Endothelial cell of hepatic sinusoid (primary cell): ENCODE measurements around the gene PHACTR1.

ENCODE experiments used
- in situ Hi-C: cut with HindIII; loops from 2 replicates; pipeline ENCODE4 v1.10.0; 2017; ENCODE audit warnings: low sequenced_read_pairs

Gene PHACTR1

GRCh38 chr6:13175087-13175486 is 458.5 kb downstream of the PHACTR1 start:
- in situ Hi-C loops = no loop called here

GRCh38 chr6:13175759-13176158 is 459.2 kb downstream of the PHACTR1 start:
- in situ Hi-C loops = no loop called here

GRCh38 chr6:13177664-13178063 is 461.1 kb downstream of the PHACTR1 start:
- in situ Hi-C loops = no loop called here

GRCh38 chr6:13178107-13178506 is 461.5 kb downstream of the PHACTR1 start:
- in situ Hi-C loops = no loop called here

GRCh38 chr6:13180538-13180937 is 464.0 kb downstream of the PHACTR1 start:
- in situ Hi-C loops = no loop called here

GRCh38 chr6:13181393-13181792 is 464.8 kb downstream of the PHACTR1 start:
- in situ Hi-C loops = no loop called here

GRCh38 chr6:13183415-13184088 is 467.0 kb downstream of the PHACTR1 start:
- in situ Hi-C loops = no loop called here

- in situ Hi-C loops = no loop called here
Observed at GRCh38 chr6:13184089-13184468, 467.5 kb downstream of the PHACTR1 start.

- in situ Hi-C loops = no loop called here
Observed at GRCh38 chr6:13184547-13184946, 468.0 kb downstream of the PHACTR1 start.

- in situ Hi-C loops = no loop called here
Observed at GRCh38 chr6:13186861-13187260, 470.3 kb downstream of the PHACTR1 start.

GRCh38 chr6:13187692-13188091 is 471.1 kb downstream of the PHACTR1 start:
- in situ Hi-C loops = no loop called here

GRCh38 chr6:13188306-13188705 is 471.7 kb downstream of the PHACTR1 start:
- in situ Hi-C loops = no loop called here

- in situ Hi-C loops = loop anchor here (5.0 kb wide), 1 partner anchor 83 kb away; no protein-coding TSS in a partner anchor
Observed at GRCh38 chr6:13189710-13190109, 473.1 kb downstream of the PHACTR1 start.

GRCh38 chr6:13190376-13190775 is 473.8 kb downstream of the PHACTR1 start:
- in situ Hi-C loops = loop anchor here (5.0 kb wide), 1 partner anchor 82 kb away; no protein-coding TSS in a partner anchor

- in situ Hi-C loops = loop anchor here (5.0 kb wide), 1 partner anchor 81 kb away; no protein-coding TSS in a partner anchor
Observed at GRCh38 chr6:13191461-13191860, 474.9 kb downstream of the PHACTR1 start.

GRCh38 chr6:13194852-13195251 is 478.3 kb downstream of the PHACTR1 start:
- in situ Hi-C loops = loop anchor here (5.0 kb wide), 1 partner anchor 77 kb away; no protein-coding TSS in a partner anchor

- in situ Hi-C loops = no loop called here
Observed at GRCh38 chr6:13195803-13196202, 479.2 kb downstream of the PHACTR1 start.

- in situ Hi-C loops = no loop called here
Observed at GRCh38 chr6:13198168-13198567, 481.6 kb downstream of the PHACTR1 start.

GRCh38 chr6:13201336-13201735 is 484.8 kb downstream of the PHACTR1 start:
- in situ Hi-C loops = loop anchor here (5.0 kb wide), 2 partner anchors 51 to 64 kb away; no protein-coding TSS in a partner anchor

- in situ Hi-C loops = loop anchor here (5.0 kb wide), 2 partner anchors 49 to 66 kb away; no protein-coding TSS in a partner anchor
Observed at GRCh38 chr6:13203145-13203544, 486.6 kb downstream of the PHACTR1 start.

- in situ Hi-C loops = no loop called here
Observed at GRCh38 chr6:13205106-13205505, 488.5 kb downstream of the PHACTR1 start.

- in situ Hi-C loops = no loop called here
Observed at GRCh38 chr6:13212096-13212495, 495.5 kb downstream of the PHACTR1 start.

- in situ Hi-C loops = no loop called here
Observed at GRCh38 chr6:13212538-13212937, 496.0 kb downstream of the PHACTR1 start.
